HepG2 (cell line): ENCODE results near the gene FOLR3.

ENCODE experiments used
- ATF2 ChIP-seq: sonication (generic); formaldehyde crosslinking; IDR thresholded peaks from 2 replicates; pipeline ENCODE4 v1.4.0; 2020; ENCODE audit warnings: missing genetic modification reagents
- MAZ ChIP-seq, 2 experiments: sonication (generic) in 1 of 2; formaldehyde crosslinking in 1 of 2; IDR thresholded peaks; 2 replicates each; pipeline versions ENCODE4 v1.5.0 to v1.6.1; 2012 to 2020; ENCODE audit warnings: low read depth in 2 of 2, mild to moderate bottlenecking in 2 of 2, borderline replicate concordance in 1 of 2, improper control_type of control experiment in 1 of 2, low read length in 1 of 2, missing genetic modification reagents in 1 of 2, moderate library complexity in 1 of 2

GRCh38 chr11:72174302-72175070 lies 39.0 kb downstream of the FOLR3 start:
- no peak for TF ChIP-seq MAZ (IDR thresholded peaks at IDR 0.05; ENCODE audit: borderline replicate concordance, low read depth, low read length)
- TF ChIP-seq MAZ (CRISPR knock-in tag; IDR thresholded peaks at IDR 0.05; ENCODE audit: low read depth), result no peak
- no peak for TF ChIP-seq ATF2
